CD8-positive, alpha-beta memory T cell (primary cell): ENCODE results near the gene RHOF. TPM values are rescaled to one million over a fixed set of nuclear protein-coding genes. Genes with fewer than 3 reads are reported as not detected.
"Not testable (repeated sequence)": the region's sequence is repeated elsewhere in the genome, so short reads cannot be mapped to it uniquely, and the experiment has no call there.

Source experiments
- CTCF ChIA-PET: fragments of 350-600 bp; sonication (Branson Sonifier 250); formaldehyde crosslinking; loops from one replicate; lab custom pipeline; 2021; ENCODE audit warnings: antibody characterized with exemption; lab: Charles Lee
- POLR2A ChIA-PET: fragments of 350-600 bp; sonication (Branson Sonifier 250); formaldehyde crosslinking; loops from one replicate; lab custom pipeline; 2021; ENCODE audit warnings: antibody characterized with exemption; lab: Charles Lee
- DNase-seq, 5 donors: peaks; one replicate each; pipeline versions ENCODE4 v3.0.0 to v3.0.0-alpha.2; 2020 to 2022; ENCODE audit warnings: mixed read lengths in 1 of 5
- H3K27ac ChIP-seq: one replicate; pipeline ENCODE4 v1.7.0; 2013; ENCODE audit warnings: low read depth, mild to moderate bottlenecking, low read length, moderate library complexity
- H3K27me3 ChIP-seq: 2 replicates; pipeline ENCODE4 v1.7.0; 2013; ENCODE audit warnings: low read length, mild to moderate bottlenecking; ENCODE audit not compliant: insufficient read depth, poor library complexity, severe bottlenecking
- H3K36me3 ChIP-seq: 2 replicates; pipeline ENCODE4 v1.7.0; 2013; ENCODE audit warnings: mild to moderate bottlenecking, low read length, moderate library complexity; ENCODE audit not compliant: insufficient read depth
- H3K4me1 ChIP-seq: 2 replicates; pipeline ENCODE4 v1.7.0; 2013; ENCODE audit warnings: mild to moderate bottlenecking, low read length, moderate library complexity; ENCODE audit not compliant: insufficient read depth
- H3K4me3 ChIP-seq: 2 replicates; pipeline ENCODE4 v1.7.0; 2013; ENCODE audit warnings: mild to moderate bottlenecking, low read length
- H3K9me3 ChIP-seq: 2 replicates; pipeline ENCODE4 v1.7.0; 2013; ENCODE audit warnings: mild to moderate bottlenecking, low read length
- H3K27ac Mint-ChIP-seq, 8 donors: one replicate each; pipeline ENCODE4 v1.8.0; 2020 to 2021; ENCODE audit warnings: mixed read lengths in 8 of 8, mild to moderate bottlenecking in 6 of 8, inconsistent platforms in 3 of 8, moderate library complexity in 3 of 8
- H3K27me3 Mint-ChIP-seq, 2 donors: one replicate each; pipeline ENCODE4 v1.8.0; 2020 to 2021; ENCODE audit warnings: mixed read lengths in 2 of 2, mild to moderate bottlenecking in 1 of 2, moderate library complexity in 1 of 2
- H3K36me3 Mint-ChIP-seq, 3 donors: one replicate each; pipeline ENCODE4 v1.8.0; 2020 to 2021; ENCODE audit warnings: mixed read lengths in 3 of 3, inconsistent platforms in 1 of 3, mild to moderate bottlenecking in 1 of 3
- H3K4me1 Mint-ChIP-seq, 3 donors: one replicate each; pipeline ENCODE4 v1.8.0; 2020 to 2021; ENCODE audit warnings: mixed read lengths in 3 of 3, inconsistent platforms in 1 of 3, mild to moderate bottlenecking in 1 of 3
- H3K4me3 Mint-ChIP-seq, 7 donors: one replicate each; pipeline ENCODE4 v1.8.0; 2020 to 2021; ENCODE audit warnings: mixed read lengths in 7 of 7, mild to moderate bottlenecking in 6 of 7, moderate library complexity in 4 of 7, inconsistent platforms in 2 of 7
- H3K9me3 Mint-ChIP-seq, 5 donors: one replicate each; pipeline ENCODE4 v1.8.0; 2020 to 2022; ENCODE audit warnings: mixed read lengths in 5 of 5, mild to moderate bottlenecking in 3 of 5, moderate library complexity in 2 of 5, inconsistent platforms in 1 of 5
- polyA plus RNA-seq: library from polyadenylated mRNA; unstranded; fragments of 300-500 nt; fragmentation: Illumina TruSeq; gene quantifications from one replicate; pipeline ENCODE4 v1.2.3, GENCODE V29; 2021
- total RNA-seq, 2 experiments: library from RNA; stranded (reverse); gene quantifications; one replicate each; pipeline ENCODE4 v1.2.3, GENCODE V29; 2021

RHOF gene
- total and polyA plus RNA-seq, 3 experiments from 2014 or later: 139 to 152 (median 145) TPM

DNA sequence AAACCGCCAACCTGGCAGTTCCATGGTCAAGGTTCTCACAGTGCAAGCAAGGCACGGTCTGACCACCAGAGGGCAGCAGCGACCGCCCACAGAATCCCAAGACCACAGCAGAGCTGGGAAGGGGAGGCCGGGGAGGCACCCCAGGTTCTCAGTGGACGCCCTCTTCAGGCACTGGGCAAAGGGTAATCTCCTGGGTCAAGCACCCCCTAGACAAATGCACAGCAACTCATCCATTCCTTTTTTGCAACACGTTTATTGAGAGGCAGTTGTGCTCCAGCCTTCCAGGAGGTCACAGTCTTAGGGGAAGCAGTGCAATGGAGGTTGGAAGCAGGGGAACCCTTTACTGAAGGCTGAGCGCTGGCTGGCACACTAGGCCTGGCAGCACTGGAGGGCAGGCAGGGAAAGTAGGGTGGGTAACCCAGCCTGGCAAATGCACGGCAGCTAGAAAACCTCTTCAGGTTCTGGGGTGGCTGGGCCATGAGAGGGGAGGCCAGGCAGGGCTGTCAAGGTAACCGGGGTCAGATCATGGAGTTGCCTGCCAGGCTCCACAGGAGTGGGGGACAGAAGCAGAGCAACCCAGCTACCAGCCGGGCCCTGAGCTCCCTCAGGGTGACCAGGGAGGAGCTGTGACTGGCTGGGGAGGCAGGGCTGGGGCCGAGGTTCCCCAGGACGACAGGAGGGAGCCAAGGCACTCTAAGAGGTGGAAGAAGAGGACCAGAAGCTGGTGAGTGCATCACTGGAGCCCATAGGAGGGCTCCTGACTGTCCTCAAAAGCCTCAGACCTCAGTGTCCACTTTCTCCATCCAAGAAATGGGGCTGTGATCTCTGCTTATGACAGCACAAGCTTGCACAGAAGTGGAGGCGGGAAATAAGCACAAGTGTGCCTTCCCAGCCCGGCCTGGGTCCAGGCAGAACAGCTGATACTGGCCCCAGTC is 1.8 kb upstream of the RHOF start:
- CTCF ChIA-PET: interaction anchor here (0.8 to 44.0 kb wide), 32 partner anchors 5 to 340 kb away, joined by 3 to 1908 read pairs (median 6); partner anchors contain the start of genes CFAP251, PSMD9, RHOF and SETD1B
- H3K4me1 Mint-ChIP-seq: peaks cover 46 to 66% (median 48%) of the 10 kb centered on the region in 3 donors
- Histone ChIP-seq H3K9me3 (no peaks in the 10 kb centered on the region), H3K4me3 (peak overlapping the region; percentile 54), H3K4me1 (peaks cover 59% of the 10 kb centered on the region), H3K36me3 (peaks cover 24% of the 10 kb centered on the region), H3K27me3 (no peaks in the 10 kb centered on the region), H3K27ac (peak overlapping the region; percentile 78)
- peaks cover 0 to 59% (median 9%) of the 10 kb centered on the region in 3 donors for H3K36me3 Mint-ChIP-seq
- POLR2A ChIA-PET: interaction anchor here (1.1 to 12.2 kb wide), 7 partner anchors 9 to 157 kb away, joined by 3 to 277 read pairs (median 45); partner anchors contain the start of genes SETD1B and TMEM120B
- H3K4me3 Mint-ChIP-seq: peak overlapping the region; percentile 76 to 93 (median 89)
- no peaks in the 10 kb centered on the region for H3K9me3 Mint-ChIP-seq
- peaks cover 0 to under 1% of the 10 kb centered on the region in 2 donors for H3K27me3 Mint-ChIP-seq
- H3K27ac Mint-ChIP-seq: peak overlapping the region; percentile 84 to 99 (median 98)
- peak; percentile 74 to 87 (median 82) for DNase-seq

DNA sequence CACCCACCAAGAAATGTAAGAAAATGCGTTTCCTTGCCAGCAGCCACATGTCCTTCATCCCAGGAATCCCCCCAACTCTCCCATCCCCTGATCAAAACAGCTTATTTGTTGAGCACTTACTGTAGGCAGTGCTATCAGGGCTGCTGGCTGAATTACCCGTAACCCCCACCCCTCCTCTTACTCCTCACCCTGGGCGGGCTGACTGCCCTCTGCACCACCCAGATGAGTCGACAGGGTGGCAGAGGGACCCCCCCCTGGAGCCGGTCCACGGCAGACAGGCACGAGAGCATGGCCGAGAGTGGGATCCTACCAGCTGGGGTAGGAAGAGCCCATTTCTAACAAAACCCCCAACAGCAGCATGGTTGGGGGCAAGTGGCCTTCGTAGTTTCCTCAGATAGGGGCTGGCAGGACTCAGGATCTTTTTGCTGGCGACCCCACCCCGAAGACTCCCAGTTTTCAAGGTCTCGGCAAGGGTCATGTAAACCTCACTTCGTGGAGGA is 1.1 kb upstream of the RHOF start:
- H3K27ac Mint-ChIP-seq: peak overlapping the region; percentile 84 to 99 (median 98)
- ChIA-PET CTCF (interaction anchor here (0.5 to 44.0 kb wide), 50 partner anchors 6 to 577 kb away, joined by 3 to 1908 read pairs (median 4); partner anchors contain the start of genes CFAP251, PSMD9, RHOF and SETD1B), POLR2A (interaction anchor here (0.6 to 12.2 kb wide), 14 partner anchors 10 to 258 kb away, joined by 3 to 277 read pairs (median 7); partner anchors contain the start of genes PSMD9, SETD1B and TMEM120B)
- peaks cover 53 to 73% (median 55%) of the 10 kb centered on the region in 3 donors for H3K4me1 Mint-ChIP-seq
- Histone ChIP-seq H3K4me1 (peaks cover 64% of the 10 kb centered on the region), H3K4me3 (peak overlapping the region; percentile 54), H3K27me3 (no peaks in the 10 kb centered on the region), H3K27ac (peak overlapping the region; percentile 78), H3K36me3 (peaks cover 24% of the 10 kb centered on the region), H3K9me3 (no peaks in the 10 kb centered on the region)
- peaks cover 0 to 2% of the 10 kb centered on the region in 2 donors for H3K27me3 Mint-ChIP-seq
- peaks cover 0 to 60% (median 10%) of the 10 kb centered on the region in 3 donors for H3K36me3 Mint-ChIP-seq
- no peaks in the 10 kb centered on the region for H3K9me3 Mint-ChIP-seq
- peak overlapping the region; percentile 76 to 93 (median 89) for H3K4me3 Mint-ChIP-seq
- peak in 3 of 5 donors; percentile 50 to 80 (median 59) for DNase-seq

DNA sequence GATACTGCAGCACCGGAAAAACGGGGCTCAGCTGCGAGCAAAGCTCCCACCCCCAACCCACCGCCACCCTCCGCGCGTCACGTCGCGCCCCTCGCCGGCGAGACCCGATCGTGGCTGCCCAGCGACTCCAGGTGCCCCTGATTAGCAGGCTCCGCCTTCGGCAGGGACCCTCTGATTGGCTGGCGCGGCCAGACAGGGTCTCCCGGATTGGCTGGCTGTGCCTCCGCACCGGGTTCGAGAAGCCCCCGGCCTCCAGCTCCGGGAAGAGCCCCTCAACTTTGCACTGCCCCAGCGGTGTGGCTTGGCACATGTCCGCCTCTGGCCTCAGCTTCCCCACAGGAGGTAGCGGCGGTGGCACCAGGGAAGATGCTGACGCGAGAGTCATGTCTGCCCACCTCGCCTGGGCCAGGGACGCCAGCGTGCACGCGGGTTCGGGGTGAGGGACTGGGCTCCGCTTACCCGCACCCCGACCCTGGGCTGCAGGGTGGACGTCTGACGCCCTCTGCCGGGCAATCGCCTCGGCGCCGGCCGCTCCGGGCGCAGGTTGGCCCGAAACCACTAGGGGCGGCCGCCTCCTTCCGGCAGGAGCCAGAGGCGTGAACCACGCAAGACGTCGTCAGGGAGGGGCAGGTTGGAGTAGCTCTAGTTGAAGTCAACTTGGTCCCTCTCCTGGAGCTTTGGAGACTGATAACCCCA is 498 bp upstream of the RHOF start:
- H3K27me3 ChIP-seq: no peaks in the 10 kb centered on the region
- Mint-ChIP-seq H3K27me3 (peaks cover 0 to 2% of the 10 kb centered on the region in 2 donors), H3K4me3 (peak overlapping the region; percentile 76 to 93 (median 89)), H3K36me3 (peaks cover 0 to 55% (median 10%) of the 10 kb centered on the region in 3 donors), H3K27ac (peak overlapping the region; percentile 84 to 99 (median 98)), H3K9me3 (no peaks in the 10 kb centered on the region), H3K4me1 (peaks cover 54 to 74% (median 58%) of the 10 kb centered on the region in 3 donors)
- peak; percentile 91 to 97 (median 95) for DNase-seq
- peak overlapping the region; percentile 99 for H3K4me3 ChIP-seq
- POLR2A ChIA-PET: interaction anchor here (0.6 to 12.2 kb wide), 15 partner anchors 10 to 1502 kb away, joined by 3 to 277 read pairs (median 7); partner anchors contain the start of genes PSMD9, RNU4-2, SETD1B and TMEM120B
- peaks cover 64% of the 10 kb centered on the region for H3K4me1 ChIP-seq
- H3K36me3 ChIP-seq: peaks cover 22% of the 10 kb centered on the region
- H3K9me3 ChIP-seq: no peaks in the 10 kb centered on the region
- CTCF ChIA-PET: interaction anchor here (0.5 to 44.0 kb wide), 52 partner anchors 6 to 576 kb away, joined by 3 to 1908 read pairs (median 4); partner anchors contain the start of genes CFAP251, PSMD9, RHOF and SETD1B
- H3K27ac ChIP-seq: peak overlapping the region; percentile 79

DNA sequence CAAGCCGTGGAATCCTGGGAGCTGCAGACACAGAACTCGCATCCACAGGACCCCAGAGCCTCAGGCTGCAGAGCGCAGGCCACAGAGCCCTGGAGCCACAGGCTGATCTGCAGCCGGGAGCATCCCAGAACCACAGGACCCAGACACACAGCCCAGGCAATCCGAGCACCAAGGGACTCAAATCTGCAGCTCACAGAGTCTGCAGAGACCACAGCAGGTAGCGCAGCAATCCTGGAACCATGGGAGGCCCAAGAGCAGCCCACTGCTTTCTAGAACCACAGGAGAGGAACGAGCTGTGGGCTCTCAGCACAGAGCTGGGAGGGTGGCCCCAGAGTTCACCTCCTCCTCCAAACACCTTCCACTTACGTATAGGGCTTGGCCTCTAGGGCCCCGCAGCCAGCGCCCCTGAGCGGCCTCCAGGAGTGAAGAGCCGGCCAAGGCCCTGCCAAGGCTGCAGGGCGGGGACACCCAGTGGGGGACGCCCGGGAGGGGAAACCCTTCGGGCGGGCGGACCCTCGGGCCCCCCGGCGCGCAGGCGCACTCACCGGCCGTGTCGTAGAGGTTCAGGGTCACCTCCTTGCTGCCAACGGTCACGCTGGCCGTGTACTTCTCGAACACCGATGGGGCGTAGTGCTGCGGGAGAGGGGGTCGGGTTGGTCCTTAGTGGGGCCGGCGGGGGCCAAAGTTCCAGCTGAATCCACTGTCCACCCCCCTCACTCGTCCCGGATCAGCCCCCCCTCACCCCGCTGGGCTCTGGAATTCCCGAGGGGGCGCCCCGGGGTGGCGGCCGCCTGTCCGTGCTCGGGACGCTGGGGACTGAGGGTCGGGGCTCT is 665 bp downstream of the RHOF start:
- Histone ChIP-seq H3K27ac (peak overlapping the region; percentile 79), H3K27me3 (no peaks in the 10 kb centered on the region), H3K4me3 (peak overlapping the region; percentile 99), H3K4me1 (peaks cover 64% of the 10 kb centered on the region), H3K9me3 (no peaks in the 10 kb centered on the region), H3K36me3 (peaks cover 10% of the 10 kb centered on the region)
- Mint-ChIP-seq H3K27ac (peak overlapping the region; percentile 99 to 100 (median 100)), H3K4me1 (peaks cover 56 to 76% (median 61%) of the 10 kb centered on the region in 3 donors), H3K9me3 (no peaks in the 10 kb centered on the region), H3K36me3 (peaks cover 0 to 46% (median 8%) of the 10 kb centered on the region in 3 donors), H3K27me3 (peaks cover 0 to 2% of the 10 kb centered on the region in 2 donors), H3K4me3 (peak overlapping the region; percentile 88 to 96 (median 89))
- POLR2A ChIA-PET: interaction anchor here (0.6 to 12.2 kb wide), 10 partner anchors 11 to 1501 kb away, joined by 3 to 277 read pairs (median 11); partner anchors contain the start of genes PSMD9, RNU4-2, SETD1B and TMEM120B
- DNase-seq: peak in 4 of 5 donors; percentile 60 to 80 (median 67)
- CTCF ChIA-PET: interaction anchor here (0.6 to 44.0 kb wide), 9 partner anchors 7 to 256 kb away, joined by 3 to 1908 read pairs (median 42); partner anchors contain the start of genes CFAP251, PSMD9, RHOF and SETD1B

DNA sequence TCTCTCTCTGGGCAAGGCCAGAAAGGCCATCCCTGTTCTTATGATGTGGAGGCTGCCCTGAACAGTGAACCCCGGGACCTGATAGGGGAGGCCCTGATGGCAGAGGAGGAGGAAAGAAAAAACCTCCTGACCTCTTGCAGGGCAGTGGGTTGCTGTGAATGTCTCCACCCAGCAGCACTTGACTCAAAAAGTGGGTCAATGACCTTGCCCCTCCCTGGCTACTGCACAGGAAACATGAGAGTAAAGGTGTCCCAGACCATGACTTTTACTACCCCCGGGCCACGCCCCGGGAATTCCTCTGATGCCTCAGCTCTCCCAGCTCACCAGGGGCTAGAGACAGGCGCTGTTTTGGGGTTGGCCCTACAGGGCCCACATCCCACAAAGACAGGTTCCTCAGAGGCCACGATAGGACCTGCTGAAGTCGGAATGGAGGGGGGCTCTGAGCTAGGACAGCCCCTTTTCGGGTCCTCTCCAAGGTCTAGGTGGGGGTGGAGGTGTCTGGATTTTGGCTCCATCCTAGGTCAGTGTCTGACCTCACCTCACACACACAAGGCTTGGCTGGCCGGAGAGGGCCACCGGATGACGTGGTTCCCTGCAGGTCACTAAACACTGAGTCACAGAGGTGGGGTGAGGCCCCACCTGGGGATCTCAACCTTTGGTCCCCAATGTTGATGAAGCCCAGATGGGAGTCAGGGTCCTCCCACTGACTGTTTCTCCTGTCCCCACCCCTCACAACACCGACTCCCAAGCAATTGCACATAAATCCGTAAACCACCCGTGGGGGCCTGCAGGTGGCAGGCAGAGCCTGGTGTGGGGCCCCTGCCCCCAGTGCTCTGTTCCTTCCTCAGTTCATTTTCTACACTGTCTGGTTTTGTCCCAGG is 1.6 kb downstream of the RHOF start:
- peak; percentile 41 to 70 (median 50) for DNase-seq
- Mint-ChIP-seq H3K27ac (peak overlapping the region; percentile 99 to 100 (median 100)), H3K36me3 (peaks cover 0 to 43% (median 6%) of the 10 kb centered on the region in 3 donors), H3K27me3 (peaks cover 0 to 2% of the 10 kb centered on the region in 2 donors), H3K9me3 (no peaks in the 10 kb centered on the region), H3K4me3 (peak overlapping the region; percentile 88 to 96 (median 89)), H3K4me1 (peaks cover 61 to 76% (median 64%) of the 10 kb centered on the region in 3 donors)
- POLR2A ChIA-PET: interaction anchor here (3.7 to 12.2 kb wide), 5 partner anchors 10 to 20 kb away, joined by 29 to 277 read pairs (median 58); partner anchors contain the start of gene SETD1B
- no peaks in the 10 kb centered on the region for H3K27me3 ChIP-seq
- peaks cover 68% of the 10 kb centered on the region for H3K4me1 ChIP-seq
- peaks cover 8% of the 10 kb centered on the region for H3K36me3 ChIP-seq
- peak overlapping the region; percentile 99 for H3K4me3 ChIP-seq
- H3K9me3 ChIP-seq: no peaks in the 10 kb centered on the region
- peak overlapping the region; percentile 79 for H3K27ac ChIP-seq
- CTCF ChIA-PET: interaction anchor here (1.3 to 44.0 kb wide), 6 partner anchors 8 to 97 kb away, joined by 4 to 1908 read pairs (median 94); partner anchors contain the start of genes PSMD9, RHOF, SETD1B and TMEM120B

DNA sequence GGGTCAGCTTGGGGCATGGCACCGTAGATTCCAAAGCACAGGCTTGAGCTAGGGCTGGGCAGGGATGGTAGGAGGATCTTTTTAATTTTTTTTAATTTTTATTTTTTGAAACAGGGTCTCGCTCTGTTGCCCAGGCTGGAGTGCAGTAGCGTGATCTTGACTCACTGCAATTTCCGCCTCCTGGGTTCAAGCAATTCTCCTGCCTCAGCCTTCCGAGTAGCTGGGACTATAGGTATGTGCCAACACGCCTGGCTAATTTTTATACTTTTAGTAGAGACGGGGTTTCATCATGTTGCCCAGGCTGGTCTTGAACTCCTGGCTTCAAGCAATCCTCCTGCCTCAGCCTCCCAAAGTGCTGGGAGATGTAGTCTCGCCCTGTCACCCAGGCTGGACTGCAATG is 2.7 kb downstream of the RHOF start:
- Mint-ChIP-seq H3K27ac (peak overlapping the region; percentile 99 to 100 (median 100)), H3K36me3 (peaks cover 0 to 43% (median 7%) of the 10 kb centered on the region in 3 donors), H3K4me3 (peak overlapping the region; percentile 88 to 96 (median 89)), H3K4me1 (peaks cover 71 to 81% (median 75%) of the 10 kb centered on the region in 3 donors)
- not testable (repeated sequence) for H3K27me3 Mint-ChIP-seq, H3K9me3 Mint-ChIP-seq, H3K36me3 ChIP-seq, H3K27me3 ChIP-seq, H3K9me3 ChIP-seq, DNase-seq
- H3K4me3 ChIP-seq: peak overlapping the region; percentile 99
- POLR2A ChIA-PET: interaction anchor here (0.5 to 8.3 kb wide), 4 partner anchors 9 to 125 kb away, joined by 4 to 235 read pairs (median 44); partner anchors contain the start of gene SETD1B
- CTCF ChIA-PET: interaction anchor here (0.6 to 44.0 kb wide), 4 partner anchors 8 to 292 kb away, joined by 3 to 1908 read pairs (median 956); partner anchors contain the start of genes RHOF and SETD1B
- H3K27ac ChIP-seq: peak overlapping the region; percentile 97
- H3K4me1 ChIP-seq: peaks cover 80% of the 10 kb centered on the region
